Activated CD4-positive, alpha-beta T cell treated with anti-CD3 and anti-CD28 coated beads for 48 hours (primary cell): ENCODE results near the gene INAFM2.

Experiments
- DNase-seq: peaks from one replicate; pipeline ENCODE4 v3.0.0-alpha.2; 2020

The INAFM2 gene

GRCh38 chr15:40345225-40345866 is 21.9 kb downstream of the INAFM2 start:
- DNase-seq: no peak

- no peak for DNase-seq
These were observed 22.5 kb downstream of the INAFM2 start for GRCh38 chr15:40345867-40346578.

GRCh38 chr15:40346579-40347558 is 23.4 kb downstream of the INAFM2 start:
- DNase-seq: no peak

- DNase-seq: no peak
These were observed 24.3 kb downstream of the INAFM2 start for GRCh38 chr15:40347559-40348473.

GRCh38 chr15:40348474-40348870 is 25.0 kb downstream of the INAFM2 start:
- DNase-seq: no peak

GRCh38 chr15:40349163-40349562 is 25.7 kb downstream of the INAFM2 start:
- DNase-seq: no peak

- no peak for DNase-seq
These were observed 28.9 kb downstream of the INAFM2 start for GRCh38 chr15:40352281-40352901.

- no peak for DNase-seq
These were observed 30.2 kb downstream of the INAFM2 start for GRCh38 chr15:40353697-40354096.

GRCh38 chr15:40354408-40355171 is 31.1 kb downstream of the INAFM2 start:
- no peak for DNase-seq

- no peak for DNase-seq
These were observed 32.6 kb downstream of the INAFM2 start for GRCh38 chr15:40355976-40356585.

- DNase-seq: no peak
These were observed 33.8 kb downstream of the INAFM2 start for GRCh38 chr15:40357246-40357645.

- DNase-seq: peak; percentile 92
These were observed 34.4 kb downstream of the INAFM2 start, which contains the start of gene DISP2 for GRCh38 chr15:40357723-40358470. Gene DISP2, plus strand, starts transcription at chr15:40358219. Its CDS starts 103 bp downstream, at chr15:40358322.

- DNase-seq: peak; percentile 15
These were observed 35.2 kb downstream of the INAFM2 start for GRCh38 chr15:40358471-40359353.

GRCh38 chr15:40360015-40360414 is 36.5 kb downstream of the INAFM2 start:
- DNase-seq: no peak

GRCh38 chr15:40361640-40362039 is 38.1 kb downstream of the INAFM2 start:
- DNase-seq: no peak

GRCh38 chr15:40363611-40364010 is 40.1 kb downstream of the INAFM2 start:
- DNase-seq: no peak

GRCh38 chr15:40364251-40364650 is 40.8 kb downstream of the INAFM2 start:
- DNase-seq: no peak

- DNase-seq: no peak
These were observed 41.5 kb downstream of the INAFM2 start for GRCh38 chr15:40365016-40365415.
